OCI-LY1 (cell line): ENCODE data around the gene SQSTM1.

ENCODE experiments used
- H2AFZ ChIP-seq: fragments of 200-600 bp; sonication (generic), shearing (Covaris generic); 2 replicates; pipeline ENCODE4 v1.6.0; 2014; ENCODE audit warnings: antibody characterized with exemption, mild to moderate bottlenecking, low read length
- H3F3A ChIP-seq: fragments of 200-600 bp; sonication (generic), shearing (Covaris generic); 2 replicates; pipeline ENCODE4 v1.6.0; 2014; ENCODE audit warnings: mild to moderate bottlenecking, antibody characterized with exemption, low read length, moderate library complexity; ENCODE audit not compliant: insufficient read depth
- H3K27ac ChIP-seq: fragments of 200-600 bp; sonication (generic); 2 replicates; pipeline ENCODE4 v1.5.1; 2014; ENCODE audit warnings: low read length, mixed run types, mild to moderate bottlenecking, low read depth; ENCODE audit not compliant: poor library complexity, severe bottlenecking
- H3K27me3 ChIP-seq: fragments of 200-600 bp; sonication (generic); 2 replicates; pipeline ENCODE4 v1.6.0; 2014; ENCODE audit warnings: antibody characterized with exemption, mild to moderate bottlenecking, low read length, moderate library complexity; ENCODE audit not compliant: insufficient read depth
- H3K36me3 ChIP-seq: fragments of 200-600 bp; sonication (generic); 2 replicates; pipeline ENCODE4 v1.6.1; 2014; ENCODE audit warnings: mild to moderate bottlenecking, antibody characterized with exemption, low read length, moderate library complexity, mixed read lengths; ENCODE audit not compliant: insufficient read depth
- H3K4me1 ChIP-seq: fragments of 200-600 bp; sonication (generic); 2 replicates; pipeline ENCODE4 v1.5.1; 2014; ENCODE audit warnings: mild to moderate bottlenecking, low read length, moderate library complexity; ENCODE audit not compliant: insufficient read depth, severe bottlenecking
- H3K4me2 ChIP-seq: fragments of 200-600 bp; sonication (generic), shearing (Covaris generic); 2 replicates; pipeline ENCODE4 v1.6.1; 2014; ENCODE audit warnings: low read length
- H3K4me3 ChIP-seq: fragments of 200-600 bp; sonication (generic); 2 replicates; pipeline ENCODE4 v1.5.1; 2014; ENCODE audit warnings: low read length, low read depth, mild to moderate bottlenecking, mixed read lengths; ENCODE audit not compliant: poor library complexity, severe bottlenecking
- H3K79me2 ChIP-seq: fragments of 200-600 bp; shearing (Covaris generic); 2 replicates; pipeline ENCODE4 v1.6.1; 2016; ENCODE audit warnings: mixed run types, low read length, mixed read lengths; ENCODE audit not compliant: insufficient read depth
- H3K9ac ChIP-seq: fragments of 200-600 bp; sonication (generic), shearing (Covaris generic); 2 replicates; pipeline ENCODE4 v1.6.1; 2014; ENCODE audit warnings: mild to moderate bottlenecking, low read length, mixed read lengths
- H3K9me2 ChIP-seq: fragments of 200-600 bp; sonication (generic), shearing (Covaris generic); 2 replicates; pipeline ENCODE4 v1.6.1; 2014; ENCODE audit warnings: low read depth, mild to moderate bottlenecking, low read length, mixed read lengths
- H3K9me3 ChIP-seq: fragments of 200-600 bp; shearing (Covaris generic); 2 replicates; pipeline ENCODE4 v1.6.1; 2014; ENCODE audit warnings: low read length, mixed read lengths
- H4K20me1 ChIP-seq: fragments of 200-600 bp; sonication (generic), shearing (Covaris generic); 2 replicates; pipeline ENCODE4 v1.6.0; 2016; ENCODE audit warnings: mild to moderate bottlenecking, low read length; ENCODE audit not compliant: insufficient read depth
- CTCF ChIP-seq: fragments of 200-600 bp; sonication (generic), shearing (Covaris generic); IDR thresholded peaks from 2 replicates; pipeline ENCODE4 v1.5.1; 2017; ENCODE audit warnings: mild to moderate bottlenecking, antibody characterized with exemption, low read length, moderate library complexity, mixed read lengths
- EZH2 ChIP-seq: fragments of 200-600 bp; sonication (generic), shearing (Covaris generic); IDR thresholded peaks from 2 replicates; pipeline ENCODE4 v1.8.0; 2017; ENCODE audit warnings: borderline replicate concordance, mixed run types, mild to moderate bottlenecking, antibody characterized with exemption, low read length, moderate library complexity, mixed read lengths

The SQSTM1 gene

GRCh38 chr5:179840766-179841165 is 20.1 kb downstream of the SQSTM1 start:
- H3K9me3 ChIP-seq, result peaks cover 3% of the 10 kb centered on the region
- no peaks in the 10 kb centered on the region for H3K79me2 ChIP-seq
- H3K36me3 ChIP-seq, result peaks cover 65% of the 10 kb centered on the region
- H3K27me3 ChIP-seq, result no peaks in the 10 kb centered on the region
- H3K4me3 ChIP-seq, result no peak overlapping the region
- H3K9me2 ChIP-seq, result no peaks in the 10 kb centered on the region
- TF ChIP-seq EZH2 (no peak), CTCF (no peak)
- no peaks in the 10 kb centered on the region for H3K4me1 ChIP-seq
- no peak overlapping the region for H3K27ac ChIP-seq
- no peak overlapping the region for H3K4me2 ChIP-seq
- H3K9ac ChIP-seq, result no peak overlapping the region
- no peaks in the 10 kb centered on the region for H3F3A ChIP-seq
- no peak overlapping the region for H2AFZ ChIP-seq
- H4K20me1 ChIP-seq, result no peaks in the 10 kb centered on the region

- H3K9me3 ChIP-seq, result peaks cover 3% of the 10 kb centered on the region
- H3K36me3 ChIP-seq, result peaks cover 65% of the 10 kb centered on the region
- no peak overlapping the region for H3K27ac ChIP-seq
- no peaks in the 10 kb centered on the region for H3K4me1 ChIP-seq
- H3F3A ChIP-seq, result no peaks in the 10 kb centered on the region
- H3K9ac ChIP-seq, result no peak overlapping the region
- no peak overlapping the region for H2AFZ ChIP-seq
- H3K9me2 ChIP-seq, result no peaks in the 10 kb centered on the region
- no peaks in the 10 kb centered on the region for H4K20me1 ChIP-seq
- no peaks in the 10 kb centered on the region for H3K79me2 ChIP-seq
- no peaks in the 10 kb centered on the region for H3K27me3 ChIP-seq
- H3K4me3 ChIP-seq, result no peak overlapping the region
- H3K4me2 ChIP-seq, result no peak overlapping the region
- TF ChIP-seq EZH2 (no peak), CTCF (no peak)
Measured at GRCh38 chr5:179841621-179842020, 20.9 kb downstream of the SQSTM1 start.

GRCh38 chr5:179852993-179853547 is 32.4 kb downstream of the SQSTM1 start:
- H3K9ac ChIP-seq, result peak overlapping the region; percentile 18; the same call in 1 of the 2 replicates
- H3F3A ChIP-seq, result no peaks in the 10 kb centered on the region
- no peak overlapping the region for H3K4me3 ChIP-seq
- 0 out of 2 replicates have a peak, but pooled peaks cover 3% of the 10 kb centered on the region for H3K79me2 ChIP-seq
- H3K4me1 ChIP-seq, result peaks cover 21% of the 10 kb centered on the region
- no peaks in the 10 kb centered on the region for H3K27me3 ChIP-seq
- no peaks in the 10 kb centered on the region for H4K20me1 ChIP-seq
- no peak for TF ChIP-seq EZH2
- TF ChIP-seq CTCF, result no peak
- no peaks in the 10 kb centered on the region for H3K9me2 ChIP-seq
- H2AFZ ChIP-seq, result no peak overlapping the region
- peak overlapping the region; percentile 33 for H3K4me2 ChIP-seq
- H3K9me3 ChIP-seq, result no peaks in the 10 kb centered on the region
- peak overlapping the region; percentile 62 for H3K27ac ChIP-seq
- peaks cover 35% of the 10 kb centered on the region for H3K36me3 ChIP-seq
